ENCODE data around the gene CCDC148.

CCDC148 gene

GRCh38 chr2:158393886-158394285 lies 62.7 kb downstream of the CCDC148 start:
- Histone ChIP-seq H3K9me2 (replicated peaks; ENCODE audit: insufficient read depth, low read length) (no peaks in the 10 kb centered on the region), H3K27ac (ENCODE audit: low read depth, low read length) (no peak overlapping the region), H4K20me1 (ENCODE audit: low read depth, low read length) (no peaks in the 10 kb centered on the region), H3K36me3 (ENCODE audit: low read length) (no peaks in the 10 kb centered on the region), H3K4me2 (ENCODE audit: low read depth, low read length, poor library complexity, severe bottlenecking) (no peak overlapping the region), H3F3A (ENCODE audit: insufficient read depth) (no peaks in the 10 kb centered on the region), H2AFZ (ENCODE audit: low read depth, low read length, severe bottlenecking) (no peak overlapping the region), H3K9ac (ENCODE audit: low read length) (no peak overlapping the region), H3K4me3 (ENCODE audit: insufficient read depth, low read length, poor library complexity, severe bottlenecking) (no peak overlapping the region), H3K79me2 (ENCODE audit: insufficient read depth, low read length) (no peaks in the 10 kb centered on the region), H3K9me3 (ENCODE audit: insufficient read depth, low read length) (no peaks in the 10 kb centered on the region), H3K27me3 (ENCODE audit: low read length) (no peaks in the 10 kb centered on the region)
- TF ChIP-seq CTCF (IDR thresholded peaks at IDR 0.05; ENCODE audit: insufficient read depth, low read length, poor library complexity, severe bottlenecking) (no peak), EZH2phosphoT487 (conservative IDR thresholded peaks at IDR 0.05; ENCODE audit: low read length) (no peak)

- Histone ChIP-seq H3K36me3 (ENCODE audit: low read length) (no peaks in the 10 kb centered on the region), H2AFZ (ENCODE audit: low read depth, low read length, severe bottlenecking) (no peak overlapping the region), H3K4me3 (ENCODE audit: insufficient read depth, low read length, poor library complexity, severe bottlenecking) (no peak overlapping the region), H3K27ac (ENCODE audit: low read depth, low read length) (no peak overlapping the region), H3K9me3 (ENCODE audit: insufficient read depth, low read length) (no peaks in the 10 kb centered on the region), H3K4me2 (ENCODE audit: low read depth, low read length, poor library complexity, severe bottlenecking) (no peak overlapping the region), H4K20me1 (ENCODE audit: low read depth, low read length) (no peaks in the 10 kb centered on the region), H3K9ac (ENCODE audit: low read length) (no peak overlapping the region), H3F3A (ENCODE audit: insufficient read depth) (no peaks in the 10 kb centered on the region), H3K27me3 (ENCODE audit: low read length) (no peaks in the 10 kb centered on the region), H3K79me2 (ENCODE audit: insufficient read depth, low read length) (no peaks in the 10 kb centered on the region), H3K9me2 (replicated peaks; ENCODE audit: insufficient read depth, low read length) (no peaks in the 10 kb centered on the region)
- TF ChIP-seq EZH2phosphoT487 (conservative IDR thresholded peaks at IDR 0.05; ENCODE audit: low read length) = no peak
- no peak for TF ChIP-seq CTCF (IDR thresholded peaks at IDR 0.05; ENCODE audit: insufficient read depth, low read length, poor library complexity, severe bottlenecking)
Observed at GRCh38 chr2:158392687-158393086, 63.9 kb downstream of the CCDC148 start.

GRCh38 chr2:158391876-158392275 lies 64.7 kb downstream of the CCDC148 start:
- H3K9ac ChIP-seq (ENCODE audit: low read length) = no peak overlapping the region
- no peaks in the 10 kb centered on the region for H3K9me3 ChIP-seq (ENCODE audit: insufficient read depth, low read length)
- no peaks in the 10 kb centered on the region for H3K79me2 ChIP-seq (ENCODE audit: insufficient read depth, low read length)
- H3K27ac ChIP-seq (ENCODE audit: low read depth, low read length) = no peak overlapping the region
- TF ChIP-seq EZH2phosphoT487 (conservative IDR thresholded peaks at IDR 0.05; ENCODE audit: low read length) (no peak), CTCF (IDR thresholded peaks at IDR 0.05; ENCODE audit: insufficient read depth, low read length, poor library complexity, severe bottlenecking) (no peak)
- no peak overlapping the region for H2AFZ ChIP-seq (ENCODE audit: low read depth, low read length, severe bottlenecking)
- H3K4me2 ChIP-seq (ENCODE audit: low read depth, low read length, poor library complexity, severe bottlenecking) = no peak overlapping the region
- no peaks in the 10 kb centered on the region for H3F3A ChIP-seq (ENCODE audit: insufficient read depth)
- H3K27me3 ChIP-seq (ENCODE audit: low read length) = no peaks in the 10 kb centered on the region
- no peaks in the 10 kb centered on the region for H4K20me1 ChIP-seq (ENCODE audit: low read depth, low read length)
- no peak overlapping the region for H3K4me3 ChIP-seq (ENCODE audit: insufficient read depth, low read length, poor library complexity, severe bottlenecking)
- H3K9me2 ChIP-seq (replicated peaks; ENCODE audit: insufficient read depth, low read length) = no peaks in the 10 kb centered on the region
- no peaks in the 10 kb centered on the region for H3K36me3 ChIP-seq (ENCODE audit: low read length)
